A549 (cell line): ENCODE results near the gene UCP2. TPM values are rescaled to one million over a fixed set of nuclear protein-coding genes. Genes with fewer than 3 reads are reported as not detected.

Experiments
- ATAC-seq, 2 experiments: fragments of 200-7000 bp in 1 of 2; fragments of >200 bp in 1 of 2; cut with Nextera tagmentation in 1 of 2; cut with Tn5 transposase in 1 of 2; 3 replicates each; pipeline versions ENCODE4 v1.8.0 to v1.9.1; 2018 to 2020; ENCODE audit warnings: mild to moderate bottlenecking in 1 of 2, moderate library complexity in 1 of 2
- CTCF ChIA-PET: fragments of 300-600 bp; sonication (Branson Sonifier 250); formaldehyde crosslinking; extraction: SDS; loops from one replicate; lab custom pipeline; 2021; ENCODE audit warnings: antibody characterized with exemption, inconsistent platforms; lab: Yijun Ruan, JAX
- POLR2A ChIA-PET: fragments of 350-600 bp; formaldehyde crosslinking; extraction: SDS; loops from one replicate; lab custom pipeline; 2021; ENCODE audit warnings: antibody characterized with exemption, inconsistent platforms; lab: Yijun Ruan, JAX
- DNase-seq, 2 experiments: peaks; one replicate each; pipeline versions ENCODE4 v3.0.0 to v3.0.0-alpha.2; 2011 to 2016; ENCODE audit warnings: low read depth in 1 of 2, low spot score in 1 of 2
- FAIRE-seq: peaks from 2 replicates; lab custom pipeline; 2011; peaks lifted over from hg19 to GRCh38; lab: Jason Lieb, UNC
- H3K27ac ChIP-seq, 2 experiments: fragments of >200 bp; sonication (Bioruptor Twin); formaldehyde crosslinking; 3 replicates each; pipeline ENCODE4 v1.5.1; 2016 to 2017
- H3K4me1 ChIP-seq: fragments of >200 bp; sonication (Bioruptor Twin); formaldehyde crosslinking; 3 replicates; pipeline ENCODE4 v1.6.1; 2016
- H3K4me2 ChIP-seq: fragments of >200 bp; sonication (Bioruptor Twin); formaldehyde crosslinking; 3 replicates; pipeline ENCODE4 v1.6.1; 2016
- H3K4me3 ChIP-seq: fragments of >200 bp; sonication (Bioruptor Twin); formaldehyde crosslinking; 3 replicates; pipeline ENCODE4 v1.5.1; 2016
- H3K9me3 ChIP-seq: fragments of >200 bp; sonication (Bioruptor Twin); formaldehyde crosslinking; 3 replicates; pipeline ENCODE4 v1.6.1; 2016
- CBX2 ChIP-seq: fragments of 200-600 bp; sonication (generic); IDR thresholded peaks from 2 replicates; pipeline ENCODE4 v1.6.1; 2016; ENCODE audit warnings: low read depth, mild to moderate bottlenecking, borderline replicate concordance
- CHD2 ChIP-seq: fragments of 150-350 bp; IDR thresholded peaks from 2 replicates; pipeline ENCODE4 v1.6.1; 2014; ENCODE audit warnings: low read length; ENCODE audit not compliant: partially characterized antibody
- EHF ChIP-seq: fragments of 250-450 bp; sonication (Bioruptor Pico); IDR thresholded peaks from 2 replicates; pipeline ENCODE4 v1.5.0; 2020; ENCODE audit warnings: mild to moderate bottlenecking
- KDM1A ChIP-seq: fragments of 200-600 bp; sonication (generic); IDR thresholded peaks from 2 replicates; pipeline ENCODE4 v1.6.1; 2016; ENCODE audit warnings: low read depth, mild to moderate bottlenecking
- NFE2L2 ChIP-seq: fragments of 150-350 bp; conservative IDR thresholded peaks from 2 replicates; pipeline ENCODE4 v1.6.1; 2014; ENCODE audit warnings: low read length
- NR3C1 ChIP-seq: fragments of >200 bp; sonication (Bioruptor Twin); formaldehyde crosslinking; IDR thresholded peaks from 3 replicates; pipeline ENCODE4 v1.6.1; 2017
- RFX5 ChIP-seq: fragments of 450-650 bp; IDR thresholded peaks from 2 replicates; pipeline ENCODE4 v1.7.1; 2014; ENCODE audit warnings: antibody characterized with exemption, mild to moderate bottlenecking, moderate library complexity
- SMC3 ChIP-seq: fragments of >200 bp; sonication (Bioruptor Twin); formaldehyde crosslinking; IDR thresholded peaks from 3 replicates; pipeline ENCODE4 v1.6.1; 2018; ENCODE audit warnings: inconsistent platforms
- TP53 ChIP-seq: fragments of 250-450 bp; sonication (Bioruptor Pico); IDR thresholded peaks from 2 replicates; pipeline ENCODE4 v1.5.0; 2021; ENCODE audit warnings: mild to moderate bottlenecking, moderate library complexity
- ZSCAN20 ChIP-seq: fragments of 250-450 bp; sonication (Bioruptor Pico); IDR thresholded peaks from 2 replicates; pipeline ENCODE4 v1.8.0; 2022; ENCODE audit warnings: mild to moderate bottlenecking, moderate library complexity
- WGBS: methylation state at CpG from one replicate; pipeline ENCODE4 v1.1.6; 2017; ENCODE audit errors: missing lambda C conversion rate; 5-methylcytosine and 5-hydroxymethylcytosine counted together
- polyA plus RNA-seq, 4 experiments: library from polyadenylated mRNA; depleted of rRNA in 3 of 4; stranded (reverse); fragments of >200 nt; fragmentation: RNase III in 1 of 4; extraction: RNeasy Plus Mini Kit Qiagen cat#74134 plus additional on column Dnase treatment in 1 of 4; gene quantifications; 2 replicates in 3 of 4; 3 replicates in 1 of 4; pipeline ENCODE4 v1.2.3, GENCODE V29; 2011 to 2017
- TF ChIP-seq, protein P1 (sequence below): fragments of 150-350 bp; IDR thresholded peaks from 2 replicates; pipeline ENCODE4 v1.6.1; 2014; ENCODE audit warnings: low read depth, mild to moderate bottlenecking, low read length
- TF ChIP-seq, protein P2 (sequence below): fragments of 200-600 bp; sonication (generic); IDR thresholded peaks from 2 replicates; pipeline ENCODE4 v1.6.1; 2016; ENCODE audit warnings: antibody characterized with exemption, mild to moderate bottlenecking, moderate library complexity

Gene UCP2
- polyA plus RNA-seq, 2 of the 4 experiments (the other 2 are of a cell fraction): 51.6 to 131 TPM

DNA sequence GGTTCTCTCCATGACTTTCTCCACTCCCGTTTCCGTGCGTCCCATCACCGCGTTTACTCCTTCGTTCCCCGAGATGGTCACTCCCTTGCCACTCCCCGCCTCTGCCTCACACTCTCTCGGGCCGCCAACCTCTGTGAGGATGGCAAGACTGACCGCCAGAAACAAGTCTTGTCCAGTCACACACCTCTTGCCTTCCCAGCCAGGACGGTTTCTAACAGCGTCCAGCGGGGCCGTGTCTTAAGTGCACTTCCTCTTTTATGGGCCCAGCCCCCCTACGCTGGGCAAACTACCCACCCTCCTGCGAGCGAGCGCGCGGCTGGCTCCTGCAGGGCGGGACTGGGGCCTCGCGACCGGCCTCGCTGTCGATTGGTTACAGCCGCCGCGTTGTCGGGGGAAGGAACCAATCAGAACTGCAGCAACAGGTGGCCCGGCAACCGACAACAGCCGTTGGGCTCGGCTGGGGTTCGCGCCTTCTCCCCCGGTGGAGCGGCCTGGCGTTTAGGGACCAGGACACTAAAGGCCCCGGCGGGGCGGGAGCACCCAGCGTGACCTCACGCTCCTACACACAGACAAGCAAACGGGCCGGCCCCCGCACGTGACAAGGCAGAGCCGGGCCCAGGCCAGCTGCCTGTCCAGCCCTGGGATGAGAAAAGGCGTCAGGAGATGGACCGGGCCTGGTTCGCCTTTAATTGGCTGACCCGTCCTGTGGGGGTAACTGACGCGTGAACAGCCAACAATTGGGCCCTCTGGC, 522 bp upstream of the UCP2 start (continued):
- no peak for TF ChIP-seq SMC3

DNA sequence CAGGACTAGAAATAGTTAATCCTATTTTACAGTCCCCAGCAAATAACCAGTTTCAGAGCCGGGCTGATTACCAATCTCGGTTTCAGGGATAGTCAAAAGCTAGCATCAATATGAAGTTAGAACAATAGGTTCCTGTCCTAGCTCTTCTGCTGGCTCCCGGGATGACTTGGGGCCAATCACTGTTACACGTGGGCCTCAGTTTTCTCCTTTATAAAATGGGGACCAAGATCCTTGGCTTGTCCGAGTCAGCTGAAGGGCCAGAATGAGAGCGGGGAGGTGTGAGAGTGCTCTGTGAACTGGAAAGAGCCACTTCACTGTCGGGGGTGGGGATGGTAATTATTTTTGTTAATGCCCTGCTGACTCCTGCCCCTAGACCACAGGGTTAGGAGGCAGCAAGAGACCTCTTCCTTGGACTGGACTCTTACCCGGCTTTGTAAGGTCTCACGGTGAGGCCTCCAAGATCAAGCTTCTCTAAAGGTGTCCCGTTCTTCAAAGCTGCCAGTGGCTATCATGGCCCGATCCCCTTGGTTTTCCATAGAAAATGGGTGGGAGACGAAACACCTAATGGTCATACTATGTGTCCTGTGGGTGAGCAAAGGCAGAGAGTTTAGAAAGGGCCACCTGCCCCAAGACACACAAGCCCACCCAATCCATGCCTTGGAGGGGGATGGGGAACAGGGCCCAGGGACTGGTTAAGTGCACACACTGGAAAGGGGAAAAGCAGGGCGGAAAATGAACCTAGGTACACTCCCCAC, 1.4 kb downstream of the UCP2 start:
- Histone ChIP-seq H3K4me2 (peak overlapping the region; percentile 93), H3K9me3 (no peaks in the 10 kb centered on the region), H3K4me3 (peak overlapping the region; percentile 62), H3K4me1 (peaks cover 31% of the 10 kb centered on the region), H3K27ac (peak overlapping the region; percentile 88 to 92)
- ChIA-PET POLR2A (interaction anchor here (1.9 kb wide), 1 partner anchor 15 kb away, joined by 5 read pairs; no protein-coding TSS in a partner anchor), CTCF (interaction anchor here (0.7 to 7.9 kb wide), 5 partner anchors 14 to 468 kb away, joined by 3 to 61 read pairs (median 3); no protein-coding TSS in a partner anchor)
- TF ChIP-seq CBX2: no peak
- TF ChIP-seq CHD2: no peak
- TF ChIP-seq EHF: no peak
- TF ChIP-seq NFE2L2: no peak
- TF ChIP-seq ZSCAN20 (CRISPR knock-in tag): no peak
- TF ChIP-seq TP53: no peak
- TF ChIP-seq NR3C1: no peak
- TF ChIP-seq RFX5: no peak
- 95% methylated on average over 13 of the region's 13 CpGs for WGBS
- FAIRE-seq (no peak), DNase-seq (no peak), ATAC-seq (no peak)

DNA sequence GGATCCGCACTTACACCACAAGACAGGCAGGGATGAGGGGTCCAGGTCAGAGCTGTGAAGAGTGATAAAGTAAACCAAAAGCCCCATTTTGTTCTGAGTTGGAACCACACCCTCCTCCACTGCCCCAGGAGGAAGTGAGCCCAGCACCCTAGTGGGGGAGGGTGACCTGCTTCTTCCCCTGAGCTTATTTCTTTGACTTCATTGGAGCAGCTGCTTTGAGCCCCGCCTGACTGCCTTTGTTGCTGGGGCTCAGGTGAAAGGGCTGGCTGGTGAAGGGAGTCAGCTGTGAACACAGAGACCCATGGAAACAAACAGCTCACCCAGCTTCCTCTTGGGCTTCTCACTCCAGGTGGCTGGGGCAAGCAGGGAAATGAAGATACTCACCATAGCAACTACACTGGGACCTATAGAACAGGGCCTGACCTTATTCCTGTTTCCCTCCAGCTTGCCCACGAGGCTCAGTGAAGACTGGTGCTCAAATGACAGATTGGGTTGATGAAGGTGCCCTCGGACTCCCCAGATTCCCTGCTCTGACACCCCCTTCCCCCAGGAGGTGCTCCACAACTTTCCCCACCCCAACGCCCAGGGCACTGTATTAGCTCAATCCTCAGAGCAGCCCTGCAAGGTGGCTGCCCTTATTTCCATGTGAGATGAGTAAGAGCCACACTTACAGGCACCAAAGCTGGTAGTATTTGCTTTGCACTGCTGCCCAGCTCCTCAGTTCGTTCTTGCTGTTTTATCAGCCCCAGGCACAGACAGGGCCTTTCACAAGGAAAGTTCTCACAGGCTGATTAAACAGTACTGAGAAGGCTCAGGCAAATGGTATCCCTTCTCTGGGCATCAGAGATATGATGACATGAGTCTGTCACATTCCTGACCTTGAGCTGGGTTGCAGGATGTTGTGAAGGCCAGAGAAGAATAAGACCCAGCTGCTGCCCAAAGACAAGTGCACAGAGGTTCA, 2.4 kb downstream of the UCP2 start:
- no peak for DNase-seq
- no peak for FAIRE-seq
- ChIA-PET POLR2A (no interaction called here), CTCF (interaction anchor here (0.6 to 7.9 kb wide), 6 partner anchors 15 to 469 kb away, joined by 3 to 61 read pairs (median 3); no protein-coding TSS in a partner anchor)
- TF ChIP-seq, protein P1, sequence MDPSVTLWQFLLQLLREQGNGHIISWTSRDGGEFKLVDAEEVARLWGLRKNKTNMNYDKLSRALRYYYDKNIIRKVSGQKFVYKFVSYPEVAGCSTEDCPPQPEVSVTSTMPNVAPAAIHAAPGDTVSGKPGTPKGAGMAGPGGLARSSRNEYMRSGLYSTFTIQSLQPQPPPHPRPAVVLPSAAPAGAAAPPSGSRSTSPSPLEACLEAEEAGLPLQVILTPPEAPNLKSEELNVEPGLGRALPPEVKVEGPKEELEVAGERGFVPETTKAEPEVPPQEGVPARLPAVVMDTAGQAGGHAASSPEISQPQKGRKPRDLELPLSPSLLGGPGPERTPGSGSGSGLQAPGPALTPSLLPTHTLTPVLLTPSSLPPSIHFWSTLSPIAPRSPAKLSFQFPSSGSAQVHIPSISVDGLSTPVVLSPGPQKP: no peak
- no peaks in the 10 kb centered on the region for H3K9me3 ChIP-seq
- peaks cover 31% of the 10 kb centered on the region for H3K4me1 ChIP-seq
- peak overlapping the region in 1 of 2 experiments; percentile 43; a peak in 3 of 6 replicates for H3K27ac ChIP-seq
- H3K4me2 ChIP-seq: peak overlapping the region; percentile 93
- WGBS: 79% methylated on average over 6 of the region's 6 CpGs
- ATAC-seq: no peak
- 0 out of 3 replicates have a peak overlapping the region, but pooled peaks have one; percentile 62 for H3K4me3 ChIP-seq

DNA sequence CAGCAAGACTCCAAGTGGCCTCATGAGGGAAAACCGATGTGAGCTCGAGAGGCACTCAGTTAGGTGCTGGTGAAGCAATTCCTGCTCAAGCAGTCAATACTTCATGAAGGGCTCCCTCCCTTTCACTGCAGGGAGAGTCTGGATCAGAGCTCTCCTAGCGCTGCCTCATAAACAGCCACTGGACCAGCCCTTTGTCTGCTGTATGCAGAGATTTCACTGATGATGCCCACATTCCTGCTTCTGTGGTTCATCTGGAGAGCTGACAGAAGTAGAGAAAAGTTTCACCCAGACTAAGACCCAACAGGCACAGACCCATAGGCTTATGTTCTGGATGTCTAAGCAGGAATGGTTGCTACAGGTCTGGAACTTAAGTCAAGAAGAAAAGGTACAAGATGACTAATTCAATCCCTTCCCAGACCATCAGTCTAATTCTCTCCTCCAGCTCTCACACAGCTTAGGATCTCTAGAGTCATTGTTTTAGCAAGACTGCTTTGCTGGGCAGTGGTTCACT, 4.0 kb downstream of the UCP2 start:
- ATAC-seq: no peak
- Histone ChIP-seq H3K4me3 (no peak overlapping the region), H3K4me1 (peaks cover 32% of the 10 kb centered on the region), H3K4me2 (no peak overlapping the region), H3K27ac (no peak overlapping the region), H3K9me3 (no peaks in the 10 kb centered on the region)
- no peak for TF ChIP-seq KDM1A
- TF ChIP-seq, protein P2, sequence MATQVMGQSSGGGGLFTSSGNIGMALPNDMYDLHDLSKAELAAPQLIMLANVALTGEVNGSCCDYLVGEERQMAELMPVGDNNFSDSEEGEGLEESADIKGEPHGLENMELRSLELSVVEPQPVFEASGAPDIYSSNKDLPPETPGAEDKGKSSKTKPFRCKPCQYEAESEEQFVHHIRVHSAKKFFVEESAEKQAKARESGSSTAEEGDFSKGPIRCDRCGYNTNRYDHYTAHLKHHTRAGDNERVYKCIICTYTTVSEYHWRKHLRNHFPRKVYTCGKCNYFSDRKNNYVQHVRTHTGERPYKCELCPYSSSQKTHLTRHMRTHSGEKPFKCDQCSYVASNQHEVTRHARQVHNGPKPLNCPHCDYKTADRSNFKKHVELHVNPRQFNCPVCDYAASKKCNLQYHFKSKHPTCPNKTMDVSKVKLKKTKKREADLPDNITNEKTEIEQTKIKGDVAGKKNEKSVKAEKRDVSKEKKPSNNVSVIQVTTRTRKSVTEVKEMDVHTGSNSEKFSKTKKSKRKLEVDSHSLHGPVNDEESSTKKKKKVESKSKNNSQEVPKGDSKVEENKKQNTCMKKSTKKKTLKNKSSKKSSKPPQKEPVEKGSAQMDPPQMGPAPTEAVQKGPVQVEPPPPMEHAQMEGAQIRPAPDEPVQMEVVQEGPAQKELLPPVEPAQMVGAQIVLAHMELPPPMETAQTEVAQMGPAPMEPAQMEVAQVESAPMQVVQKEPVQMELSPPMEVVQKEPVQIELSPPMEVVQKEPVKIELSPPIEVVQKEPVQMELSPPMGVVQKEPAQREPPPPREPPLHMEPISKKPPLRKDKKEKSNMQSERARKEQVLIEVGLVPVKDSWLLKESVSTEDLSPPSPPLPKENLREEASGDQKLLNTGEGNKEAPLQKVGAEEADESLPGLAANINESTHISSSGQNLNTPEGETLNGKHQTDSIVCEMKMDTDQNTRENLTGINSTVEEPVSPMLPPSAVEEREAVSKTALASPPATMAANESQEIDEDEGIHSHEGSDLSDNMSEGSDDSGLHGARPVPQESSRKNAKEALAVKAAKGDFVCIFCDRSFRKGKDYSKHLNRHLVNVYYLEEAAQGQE: no peak
- FAIRE-seq: no peak
- DNase-seq: no peak
- 88% methylated on average over 3 of the region's 3 CpGs for WGBS
- CTCF ChIA-PET: interaction anchor here (7.9 kb wide), 1 partner anchor 14 kb away, joined by 61 read pairs; no protein-coding TSS in a partner anchor
- POLR2A ChIA-PET: no interaction called here
